ENCODE measurements around the gene HPS4. TPM values are rescaled to one million over a fixed set of nuclear protein-coding genes. Genes with fewer than 3 reads are reported as not detected.

HPS4 gene
- total RNA-seq, 2 donors from 2014 or later = 41.7 to 57.6 TPM

- Histone ChIP-seq H3K4me1 (ENCODE audit: control insufficient read depth, insufficient read depth, low read length) (peaks cover 3% of the 10 kb centered on the region), H3K36me3 (ENCODE audit: control insufficient read depth, insufficient read depth, low read length) (peaks cover 18% of the 10 kb centered on the region), H3K4me3 (ENCODE audit: low read length) (peak overlapping the region; percentile 100), H3K9me3 (ENCODE audit: control insufficient read depth, low read length) (no peaks in the 10 kb centered on the region), H3K27me3 (ENCODE audit: control insufficient read depth, insufficient read depth, low read length, poor library complexity, severe bottlenecking) (no peaks in the 10 kb centered on the region), H3K9ac (ENCODE audit: extremely low read depth, low read length, poor library complexity, severe bottlenecking) (no peak overlapping the region), H3K27ac (ENCODE audit: low read depth, low read length) (no peak overlapping the region)
- WGBS, 2 experiments (ENCODE audit: insufficient coverage in 1 of 2, insufficient read length in 1 of 2) = 90 to 95% methylated on average over 5 of the region's 5 CpGs
- Mint-ChIP-seq H3K4me1 (peaks cover 37% of the 10 kb centered on the region), H3K27ac (no peak overlapping the region), H3K9me3 (no peaks in the 10 kb centered on the region), H3K27me3 (ENCODE audit: insufficient read depth) (no peaks in the 10 kb centered on the region), H3K36me3 (ENCODE audit: low read depth) (peaks cover 26% of the 10 kb centered on the region), H3K4me3 (peak overlapping the region; percentile 88)
- no peak for TF ChIP-seq CTCF (conservative IDR thresholded peaks at IDR 0.05)
- no peak for DNase-seq
Observed at GRCh38 chr22:26482161-26482560, 1.4 kb downstream of the HPS4 start.

GRCh38 chr22:26481694-26482093, 1.9 kb downstream of the HPS4 start:
- Histone ChIP-seq H3K27me3 (ENCODE audit: control insufficient read depth, insufficient read depth, low read length, poor library complexity, severe bottlenecking) (no peaks in the 10 kb centered on the region), H3K27ac (ENCODE audit: low read depth, low read length) (no peak overlapping the region), H3K4me3 (ENCODE audit: low read length) (peak overlapping the region; percentile 50), H3K9me3 (ENCODE audit: control insufficient read depth, low read length) (no peaks in the 10 kb centered on the region), H3K9ac (ENCODE audit: extremely low read depth, low read length, poor library complexity, severe bottlenecking) (no peak overlapping the region), H3K36me3 (ENCODE audit: control insufficient read depth, insufficient read depth, low read length) (peaks cover 23% of the 10 kb centered on the region), H3K4me1 (ENCODE audit: control insufficient read depth, insufficient read depth, low read length) (peaks cover 3% of the 10 kb centered on the region)
- no peak for DNase-seq
- peaks cover 29% of the 10 kb centered on the region for H3K36me3 Mint-ChIP-seq (ENCODE audit: low read depth)
- no peaks in the 10 kb centered on the region for H3K27me3 Mint-ChIP-seq (ENCODE audit: insufficient read depth)
- H3K4me1 Mint-ChIP-seq = peaks cover 37% of the 10 kb centered on the region
- H3K4me3 Mint-ChIP-seq = peak overlapping the region; percentile 88
- no peak overlapping the region for H3K27ac Mint-ChIP-seq
- WGBS, 2 experiments (ENCODE audit: insufficient coverage in 1 of 2, insufficient read length in 1 of 2) = 85 to 93% methylated on average over 4 of the region's 4 CpGs
- no peaks in the 10 kb centered on the region for H3K9me3 Mint-ChIP-seq
- TF ChIP-seq CTCF (conservative IDR thresholded peaks at IDR 0.05) = no peak

- WGBS, 2 experiments (ENCODE audit: insufficient coverage in 1 of 2, insufficient read length in 1 of 2) = 85 to 89% methylated on average over 3 to 6 of the region's 6 CpGs
- no peaks in the 10 kb centered on the region for H3K27me3 ChIP-seq (ENCODE audit: control insufficient read depth, insufficient read depth, low read length, poor library complexity, severe bottlenecking)
- Mint-ChIP-seq H3K4me3 (no peak overlapping the region), H3K27ac (no peak overlapping the region), H3K4me1 (peaks cover 37% of the 10 kb centered on the region), H3K27me3 (ENCODE audit: insufficient read depth) (no peaks in the 10 kb centered on the region), H3K9me3 (no peaks in the 10 kb centered on the region), H3K36me3 (ENCODE audit: low read depth) (peaks cover 29% of the 10 kb centered on the region)
- TF ChIP-seq CTCF (conservative IDR thresholded peaks at IDR 0.05) = no peak
- peak overlapping the region; percentile 50 for H3K4me3 ChIP-seq (ENCODE audit: low read length)
- no peak for DNase-seq
- no peaks in the 10 kb centered on the region for H3K9me3 ChIP-seq (ENCODE audit: control insufficient read depth, low read length)
- peaks cover 26% of the 10 kb centered on the region for H3K36me3 ChIP-seq (ENCODE audit: control insufficient read depth, insufficient read depth, low read length)
- no peak overlapping the region for H3K27ac ChIP-seq (ENCODE audit: low read depth, low read length)
- no peak overlapping the region for H3K9ac ChIP-seq (ENCODE audit: extremely low read depth, low read length, poor library complexity, severe bottlenecking)
- peaks cover 3% of the 10 kb centered on the region for H3K4me1 ChIP-seq (ENCODE audit: control insufficient read depth, insufficient read depth, low read length)
Observed at GRCh38 chr22:26481112-26481693, 2.4 kb downstream of the HPS4 start.
